Gastrocnemius medialis (tissue), 4 donors: ENCODE results near the gene DDX11.

Experiments used
- POLR2A ChIP-seq, 2 donors: fragments of 450-650 bp; IDR thresholded peaks; one replicate each; pipeline ENCODE4 v1.6.1; 2017; ENCODE audit warnings: antibody characterized with exemption in 2 of 2, mild to moderate bottlenecking in 2 of 2, moderate library complexity in 2 of 2
- TF ChIP-seq, protein P1 (sequence below), 5 experiments: fragments of 450-650 bp in 3 of 5; fragments of 200-600 bp in 2 of 5; sonication (generic) in 2 of 5; IDR thresholded peaks in 4 of 5; conservative IDR thresholded peaks in 1 of 5; 1 replicate in 4 of 5; 2 replicates in 1 of 5; pipeline ENCODE4 v1.5.1; 2016 to 2019; ENCODE audit warnings: antibody characterized with exemption in 5 of 5, mild to moderate bottlenecking in 3 of 5, moderate library complexity in 3 of 5

DNA sequence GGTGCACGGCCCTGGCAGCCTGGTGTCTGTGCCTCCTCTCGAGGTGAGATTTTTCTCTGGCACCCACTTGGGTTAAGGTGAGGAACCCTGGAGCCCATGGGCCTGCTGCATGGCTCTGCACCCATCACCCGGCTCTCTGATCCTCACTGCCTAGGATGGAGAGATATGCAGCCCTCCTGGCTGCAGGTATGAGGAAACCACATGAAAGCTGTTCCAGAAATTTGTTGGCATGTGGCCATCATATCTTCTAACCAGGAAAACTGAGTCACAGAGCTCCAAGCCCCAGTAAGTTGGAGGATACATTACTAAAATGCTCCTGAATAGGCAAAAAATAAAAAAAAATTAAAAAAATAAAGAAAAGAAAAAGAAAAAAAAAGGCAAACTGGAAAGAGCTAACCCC lies 39.3 kb upstream of the DDX11 start:
- TF ChIP-seq POLR2A (IDR thresholded peaks at IDR 0.05), result no peak
- TF ChIP-seq, protein P1, sequence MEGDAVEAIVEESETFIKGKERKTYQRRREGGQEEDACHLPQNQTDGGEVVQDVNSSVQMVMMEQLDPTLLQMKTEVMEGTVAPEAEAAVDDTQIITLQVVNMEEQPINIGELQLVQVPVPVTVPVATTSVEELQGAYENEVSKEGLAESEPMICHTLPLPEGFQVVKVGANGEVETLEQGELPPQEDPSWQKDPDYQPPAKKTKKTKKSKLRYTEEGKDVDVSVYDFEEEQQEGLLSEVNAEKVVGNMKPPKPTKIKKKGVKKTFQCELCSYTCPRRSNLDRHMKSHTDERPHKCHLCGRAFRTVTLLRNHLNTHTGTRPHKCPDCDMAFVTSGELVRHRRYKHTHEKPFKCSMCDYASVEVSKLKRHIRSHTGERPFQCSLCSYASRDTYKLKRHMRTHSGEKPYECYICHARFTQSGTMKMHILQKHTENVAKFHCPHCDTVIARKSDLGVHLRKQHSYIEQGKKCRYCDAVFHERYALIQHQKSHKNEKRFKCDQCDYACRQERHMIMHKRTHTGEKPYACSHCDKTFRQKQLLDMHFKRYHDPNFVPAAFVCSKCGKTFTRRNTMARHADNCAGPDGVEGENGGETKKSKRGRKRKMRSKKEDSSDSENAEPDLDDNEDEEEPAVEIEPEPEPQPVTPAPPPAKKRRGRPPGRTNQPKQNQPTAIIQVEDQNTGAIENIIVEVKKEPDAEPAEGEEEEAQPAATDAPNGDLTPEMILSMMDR (IDR thresholded peaks at IDR 0.05 in 4 of 5, conservative IDR thresholded peaks at IDR 0.05 in 1 of 5), result no peak
